Cardiac fibroblast (primary cell): ENCODE measurements around the gene CDH13.

Source experiments
- DNase-seq, 2 donors: peaks; one replicate each; pipeline versions ENCODE4 v3.0.0 to v3.0.0-alpha.2; 2010; ENCODE audit warnings: low read depth in 2 of 2
- H3K4me3 ChIP-seq, 2 donors: replicated peaks in 1 of 2; 1 replicate in 1 of 2; 2 replicates in 1 of 2; pipeline ENCODE4 v1.5.1; 2011; ENCODE audit warnings: low read depth in 2 of 2, low read length in 2 of 2, mild to moderate bottlenecking in 2 of 2, moderate library complexity in 1 of 2
- TF ChIP-seq, protein P1 (sequence below): IDR thresholded peaks from one replicate; pipeline ENCODE4 v1.5.1; 2011; ENCODE audit warnings: low read depth, mild to moderate bottlenecking, low read length, inconsistent platforms

The CDH13 gene

DNA sequence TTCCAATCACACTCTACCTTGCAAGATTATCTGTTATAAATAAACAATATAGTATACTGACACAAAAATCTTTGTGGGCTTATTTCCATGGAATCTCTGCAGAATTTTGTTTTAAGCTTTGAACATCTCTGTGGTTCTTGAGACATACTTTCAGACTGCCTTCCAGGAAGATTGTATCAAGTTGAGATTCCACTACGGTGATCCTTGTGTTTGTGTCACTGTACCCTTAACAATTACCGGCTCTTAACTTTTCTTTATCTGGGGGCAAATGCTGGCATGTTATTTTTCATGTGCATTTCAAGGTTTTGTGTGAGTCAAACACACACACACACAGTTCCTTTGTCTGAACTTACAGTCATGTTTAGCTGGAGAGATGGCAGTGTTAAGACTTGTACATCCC, 708.3 kb downstream of the CDH13 start:
- no peak for DNase-seq
- TF ChIP-seq, protein P1, sequence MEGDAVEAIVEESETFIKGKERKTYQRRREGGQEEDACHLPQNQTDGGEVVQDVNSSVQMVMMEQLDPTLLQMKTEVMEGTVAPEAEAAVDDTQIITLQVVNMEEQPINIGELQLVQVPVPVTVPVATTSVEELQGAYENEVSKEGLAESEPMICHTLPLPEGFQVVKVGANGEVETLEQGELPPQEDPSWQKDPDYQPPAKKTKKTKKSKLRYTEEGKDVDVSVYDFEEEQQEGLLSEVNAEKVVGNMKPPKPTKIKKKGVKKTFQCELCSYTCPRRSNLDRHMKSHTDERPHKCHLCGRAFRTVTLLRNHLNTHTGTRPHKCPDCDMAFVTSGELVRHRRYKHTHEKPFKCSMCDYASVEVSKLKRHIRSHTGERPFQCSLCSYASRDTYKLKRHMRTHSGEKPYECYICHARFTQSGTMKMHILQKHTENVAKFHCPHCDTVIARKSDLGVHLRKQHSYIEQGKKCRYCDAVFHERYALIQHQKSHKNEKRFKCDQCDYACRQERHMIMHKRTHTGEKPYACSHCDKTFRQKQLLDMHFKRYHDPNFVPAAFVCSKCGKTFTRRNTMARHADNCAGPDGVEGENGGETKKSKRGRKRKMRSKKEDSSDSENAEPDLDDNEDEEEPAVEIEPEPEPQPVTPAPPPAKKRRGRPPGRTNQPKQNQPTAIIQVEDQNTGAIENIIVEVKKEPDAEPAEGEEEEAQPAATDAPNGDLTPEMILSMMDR = no peak
- H3K4me3 ChIP-seq = no peak overlapping the region

DNA sequence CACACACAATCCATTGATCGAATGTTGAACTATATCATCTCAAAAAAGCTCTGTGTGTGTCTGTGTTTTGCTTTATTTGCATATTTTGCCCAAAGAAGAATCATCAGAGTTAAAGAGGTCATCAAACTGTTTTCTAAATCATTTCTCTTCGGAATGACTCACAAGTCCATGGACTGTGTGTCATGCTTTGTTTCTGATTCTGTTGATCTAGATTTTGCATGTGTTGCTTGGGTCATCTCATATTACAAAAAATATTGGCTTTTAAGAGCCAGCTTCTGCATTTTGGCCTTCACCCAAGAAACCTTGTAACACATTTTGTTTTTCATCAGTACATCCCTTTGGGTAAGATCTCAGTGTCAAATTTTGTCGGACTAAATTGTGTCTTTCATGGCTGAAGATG, 709.8 kb downstream of the CDH13 start:
- H3K4me3 ChIP-seq = no peak overlapping the region
- TF ChIP-seq, protein P1 = no peak
- peak; percentile 78 to 86 for DNase-seq

DNA sequence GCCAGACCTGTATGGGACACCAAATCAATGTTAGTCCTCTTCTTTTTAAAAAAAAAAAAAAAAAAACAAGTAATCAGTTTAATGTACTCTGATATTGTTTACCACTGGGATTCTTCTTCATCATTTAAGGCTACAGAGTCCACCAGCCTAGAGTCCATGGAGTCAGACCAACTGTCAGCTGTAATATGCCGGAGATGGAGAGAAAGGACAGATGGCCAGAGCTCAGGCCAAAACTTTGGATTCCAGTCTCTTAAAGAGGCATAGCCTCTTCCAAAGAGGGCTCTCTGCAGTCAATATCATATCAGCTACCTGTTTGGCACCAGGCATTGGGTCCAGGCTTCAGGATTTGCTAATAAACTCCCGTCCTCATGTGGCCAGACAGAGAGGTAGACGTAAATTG, 711.4 kb downstream of the CDH13 start:
- no peak overlapping the region for H3K4me3 ChIP-seq
- TF ChIP-seq, protein P1 = no peak
- peak in 1 of 2 donors; percentile 49 for DNase-seq

DNA sequence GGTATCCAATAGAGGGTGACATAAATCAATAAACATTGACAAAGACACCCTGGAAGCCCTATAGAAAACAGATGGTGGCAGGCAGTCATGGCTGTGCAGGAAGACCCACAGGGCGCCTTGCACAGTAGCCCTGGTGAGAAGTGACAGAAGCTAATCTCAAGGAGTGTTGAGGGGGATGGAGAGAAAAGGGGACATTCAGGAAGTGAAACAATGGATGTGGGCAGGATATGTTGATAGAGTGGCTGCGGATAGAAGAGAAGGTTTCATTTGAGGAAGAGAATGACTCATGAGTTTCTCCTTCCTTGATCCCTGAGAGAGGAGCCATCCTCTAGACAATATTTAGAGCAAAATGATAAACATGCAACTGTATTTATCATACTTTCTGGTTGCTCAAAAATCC, 712.2 kb downstream of the CDH13 start:
- TF ChIP-seq, protein P1 = no peak
- peak; percentile 49 to 56 for DNase-seq
- no peak overlapping the region for H3K4me3 ChIP-seq

DNA sequence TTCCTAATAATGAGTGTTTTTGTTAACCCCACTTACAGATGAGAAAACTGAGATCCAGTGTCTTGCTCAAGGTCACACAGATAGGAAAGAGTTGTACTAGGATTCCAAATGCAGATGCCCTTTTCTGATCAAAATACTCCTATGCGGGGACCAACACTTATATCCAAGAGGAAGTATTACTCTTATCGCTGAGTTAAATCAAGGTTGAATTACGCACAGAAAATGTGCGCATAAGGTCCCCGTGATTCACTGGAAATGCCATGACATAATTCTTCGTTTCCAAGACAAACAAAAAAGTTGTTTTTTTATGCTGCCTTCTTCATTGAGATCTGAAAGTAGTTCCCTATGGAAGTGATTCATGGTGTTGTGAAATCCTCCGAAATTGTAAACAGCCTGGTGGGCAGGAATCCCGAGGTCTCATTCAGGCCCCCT, 717.2 kb downstream of the CDH13 start:
- H3K4me3 ChIP-seq = no peak overlapping the region
- TF ChIP-seq, protein P1 = no peak
- peak; percentile 96 to 98 for DNase-seq

DNA sequence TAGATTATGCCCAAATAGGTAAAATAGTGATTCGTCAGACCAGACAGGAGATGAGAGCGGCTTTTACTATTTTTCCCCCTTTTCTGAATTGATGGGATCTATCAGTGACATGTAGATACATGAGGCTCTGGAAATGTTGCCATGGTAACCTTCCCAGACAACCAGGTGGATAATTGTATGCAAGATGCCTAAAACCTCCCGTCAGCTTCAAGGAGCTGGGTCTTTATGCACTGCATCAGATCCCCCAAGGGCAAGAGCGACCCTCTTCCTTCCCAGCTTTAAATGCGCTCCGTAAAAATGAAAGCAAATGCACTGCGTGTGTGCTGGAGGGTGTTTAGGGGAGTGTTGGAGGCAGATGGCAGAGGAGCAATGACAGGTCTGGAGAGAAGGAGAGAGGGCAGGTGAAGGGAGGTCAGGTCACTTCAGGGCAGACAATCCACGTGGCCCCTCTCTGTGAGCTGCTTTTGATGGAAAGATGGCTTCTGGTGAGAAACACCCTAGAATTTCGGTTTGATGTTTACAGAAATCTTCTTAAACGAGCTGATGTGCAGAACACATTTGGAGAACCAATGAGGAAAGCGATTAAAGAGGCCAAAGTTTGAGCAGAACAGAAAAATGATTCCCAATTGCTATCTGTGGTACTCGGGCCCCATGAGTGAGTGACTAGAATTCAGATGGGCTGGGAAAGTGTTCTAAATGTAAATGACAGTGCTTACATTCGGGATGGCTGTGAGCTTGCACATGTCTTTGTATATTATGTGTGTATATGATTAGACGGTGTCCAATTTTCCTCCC, 719.3 kb downstream of the CDH13 start:
- H3K4me3 ChIP-seq = no peak overlapping the region
- TF ChIP-seq, protein P1 = no peak
- no peak for DNase-seq
